IPS-18a (cell line): ENCODE measurements around the gene ZSCAN9.

Experiments used
- H3K27ac ChIP-seq: one replicate; pipeline ENCODE4 v1.5.1; 2013; ENCODE audit warnings: low read length
- H3K27me3 ChIP-seq: one replicate; pipeline ENCODE4 v1.6.1; 2013; ENCODE audit warnings: mild to moderate bottlenecking, low read length; ENCODE audit not compliant: control insufficient read depth, insufficient read depth
- H3K36me3 ChIP-seq: one replicate; pipeline ENCODE4 v1.6.1; 2013; ENCODE audit warnings: low read depth, low read length; ENCODE audit not compliant: control insufficient read depth
- H3K4me1 ChIP-seq: one replicate; pipeline ENCODE4 v1.6.1; 2013; ENCODE audit warnings: low read depth, low read length; ENCODE audit not compliant: control insufficient read depth
- H3K4me3 ChIP-seq: one replicate; pipeline ENCODE4 v1.5.1; 2013; ENCODE audit warnings: low read length
- H3K9ac ChIP-seq: one replicate; pipeline ENCODE4 v1.6.1; 2013; ENCODE audit warnings: mild to moderate bottlenecking, low read length, moderate library complexity
- H3K9me3 ChIP-seq: one replicate; pipeline ENCODE4 v1.6.1; 2013; ENCODE audit warnings: low read depth, low read length; ENCODE audit not compliant: control insufficient read depth

ZSCAN9 gene

GRCh38 chr6:28281288-28282064 lies 56.4 kb downstream of the ZSCAN9 start, which contains the start of gene PGBD1:
PGBD1 (plus strand) TSS chr6:28281572; CDS start chr6:28283814, 2,242 bp downstream.
- peak within 1 kb of the TSS; percentile 71 for H3K9ac ChIP-seq
- no peak within 1 kb of the TSS for H3K27ac ChIP-seq
- no peaks in the 10 kb centered on the region for H3K4me1 ChIP-seq
- H3K4me3 ChIP-seq = peak within 1 kb of the TSS; percentile 79
- H3K36me3 ChIP-seq = peaks cover 27% of the 10 kb centered on the region
- H3K9me3 ChIP-seq = no peaks in the 10 kb centered on the region
- H3K27me3 ChIP-seq = no peaks in the 10 kb centered on the region

GRCh38 chr6:28282926-28283325 lies 57.9 kb downstream of the ZSCAN9 start:
- Histone ChIP-seq H3K36me3 (peaks cover 31% of the 10 kb centered on the region), H3K9me3 (no peaks in the 10 kb centered on the region), H3K9ac (no peak overlapping the region), H3K27ac (no peak overlapping the region), H3K4me3 (peak overlapping the region; percentile 79), H3K27me3 (no peaks in the 10 kb centered on the region), H3K4me1 (no peaks in the 10 kb centered on the region)
